Epithelial cell of proximal tubule (primary cell): ENCODE results near the gene TFB1M. TPM values are rescaled to one million over a fixed set of nuclear protein-coding genes. Genes with fewer than 3 reads are reported as not detected.

Experiments
- DNase-seq: peaks from one replicate; pipeline ENCODE4 v3.0.0-alpha.2; 2011; ENCODE audit warnings: low read depth
- H3K4me3 ChIP-seq: 2 replicates; pipeline ENCODE4 v1.5.1; 2011; ENCODE audit warnings: low read depth, mild to moderate bottlenecking, low read length
- CTCF ChIP-seq: conservative IDR thresholded peaks from 2 replicates; pipeline ENCODE4 v1.5.1; 2012; ENCODE audit warnings: low read depth, mild to moderate bottlenecking, low read length
- total RNA-seq: library from RNA; depleted of rRNA; stranded (reverse); fragments of >200 nt; gene quantifications from 2 replicates; pipeline ENCODE4 v1.2.3, GENCODE V29; 2015

Gene TFB1M
- total RNA-seq, 1 donor from 2014 or later: 19.3 TPM

GRCh38 chr6:155297669-155298068 is 16.6 kb downstream of the TFB1M start:
- no peak for DNase-seq
- no peak for TF ChIP-seq CTCF
- H3K4me3 ChIP-seq: no peak overlapping the region

- no peak overlapping the region for H3K4me3 ChIP-seq
- DNase-seq: no peak
Measured at GRCh38 chr6:155292711-155293110, 21.6 kb downstream of the TFB1M start.

GRCh38 chr6:155291291-155291690 is 23.0 kb downstream of the TFB1M start:
- no peak overlapping the region for H3K4me3 ChIP-seq
- DNase-seq: no peak
- no peak for TF ChIP-seq CTCF

More at GRCh38 chr6:155292711-155293110, 21.6 kb downstream of the TFB1M start:
- TF ChIP-seq CTCF: no peak

- TF ChIP-seq CTCF: no peak
- H3K4me3 ChIP-seq: no peak overlapping the region
- no peak for DNase-seq
Measured at GRCh38 chr6:155290491-155290890, 23.8 kb downstream of the TFB1M start.

- DNase-seq: no peak
- TF ChIP-seq CTCF: no peak
Measured at GRCh38 chr6:155287762-155288161, 26.5 kb downstream of the TFB1M start.

GRCh38 chr6:155284775-155285174 is 29.5 kb downstream of the TFB1M start:
- DNase-seq: no peak
- TF ChIP-seq CTCF: no peak
- no peak overlapping the region for H3K4me3 ChIP-seq

More at GRCh38 chr6:155287762-155288161, 26.5 kb downstream of the TFB1M start:
- H3K4me3 ChIP-seq: no peak overlapping the region

GRCh38 chr6:155278319-155279049 is 35.8 kb downstream of the TFB1M start:
- no peak for TF ChIP-seq CTCF
- H3K4me3 ChIP-seq: no peak overlapping the region
- DNase-seq: no peak
